GM18861 (cell line): ENCODE measurements around the gene SOD2.
"Not testable (repeated sequence)": the region's sequence is repeated elsewhere in the genome, so short reads cannot be mapped to it uniquely, and the experiment has no call there.

Experiments used
- ATAC-seq: cut with Tn5 transposase; IDR thresholded peaks from one replicate; pipeline ENCODE4 v1.9.1; 2021; ENCODE audit not compliant: unreplicated experiment

The SOD2 gene

DNA sequence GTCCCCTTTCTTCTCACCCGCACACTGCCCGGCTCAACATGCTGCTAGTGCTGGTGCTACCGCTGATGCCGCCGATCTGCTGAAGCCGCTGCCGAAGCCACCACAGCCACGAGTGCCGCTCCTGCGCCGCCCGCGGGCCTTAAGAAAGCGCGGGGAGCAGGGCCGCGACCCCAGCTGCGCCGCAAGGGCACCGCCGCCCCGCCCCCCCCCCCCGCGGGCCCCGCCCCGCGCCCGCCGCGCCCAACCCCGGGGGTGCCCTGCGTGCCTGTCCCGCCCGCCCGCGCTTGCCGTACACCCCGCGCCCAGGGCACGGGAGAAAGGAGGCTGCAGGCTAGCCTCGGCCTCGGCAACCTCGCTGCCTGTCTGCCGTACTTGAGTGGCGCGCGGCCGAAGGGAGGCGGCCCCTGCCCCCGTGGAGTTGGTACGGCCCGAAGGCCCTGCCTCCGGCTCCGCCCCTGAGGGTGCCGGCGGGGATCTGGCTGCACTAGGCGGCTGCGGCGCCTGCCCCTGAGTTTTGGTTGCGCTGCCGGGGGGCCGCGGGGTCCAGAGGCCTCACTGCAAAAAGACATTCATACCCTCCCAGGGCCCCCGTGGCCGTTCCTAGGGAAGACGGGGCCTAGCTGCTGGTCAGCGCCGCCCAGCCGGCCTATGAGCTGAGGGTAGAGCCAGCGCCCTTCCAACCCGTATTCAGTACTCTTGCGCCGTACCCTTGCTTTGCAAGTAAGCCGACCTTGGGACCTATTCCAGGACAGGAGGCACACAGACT, at the start of gene SOD2:
Gene SOD2, minus strand, starts transcription at position 114 of the 766 bp plus-strand sequence. Its CDS starts 74 bp downstream, at position 40.
- ATAC-seq: peak; percentile 75

DNA sequence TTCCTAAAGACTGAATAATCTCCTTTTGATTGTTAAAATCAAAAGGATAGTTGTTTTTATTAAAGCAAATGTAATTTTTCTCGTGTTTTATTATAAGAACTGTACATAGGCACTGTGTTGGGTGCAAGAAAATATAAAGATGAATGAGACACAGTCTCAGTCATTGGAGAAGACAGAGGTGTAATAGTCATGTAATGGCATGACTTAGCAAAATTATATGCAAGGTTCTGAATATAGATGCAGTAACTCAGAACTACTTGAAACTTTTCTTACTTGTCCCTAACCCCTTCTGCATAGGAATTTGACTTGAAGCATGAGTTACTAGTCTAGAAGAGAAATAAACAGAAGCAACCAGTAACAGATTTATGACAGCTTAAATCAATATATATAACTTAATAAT, 49.1 kb upstream of the SOD2 start:
- ATAC-seq: no peak

DNA sequence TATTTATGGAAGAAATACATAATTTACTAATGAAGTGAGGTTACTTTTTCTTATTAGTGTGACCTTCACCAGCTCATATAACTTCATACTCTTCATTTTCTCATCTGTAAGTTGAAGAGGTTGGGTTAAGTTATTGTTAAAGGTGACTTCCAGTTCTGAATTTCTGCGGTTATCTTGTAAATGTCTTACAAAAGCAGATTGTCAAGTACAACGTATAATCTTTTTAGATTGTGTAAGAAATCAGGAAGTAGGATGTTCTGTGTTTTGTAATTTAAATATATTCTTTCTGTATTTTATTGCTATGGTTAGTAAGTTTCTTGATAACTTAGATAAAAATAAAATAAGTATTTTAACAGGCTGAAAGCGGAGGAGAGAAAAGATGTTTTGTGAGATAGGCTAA, 46.3 kb upstream of the SOD2 start:
- no peak for ATAC-seq

- no peak for ATAC-seq
These were observed 43.9 kb upstream of the SOD2 start for GRCh38 chr6:159736908-159737307.

DNA sequence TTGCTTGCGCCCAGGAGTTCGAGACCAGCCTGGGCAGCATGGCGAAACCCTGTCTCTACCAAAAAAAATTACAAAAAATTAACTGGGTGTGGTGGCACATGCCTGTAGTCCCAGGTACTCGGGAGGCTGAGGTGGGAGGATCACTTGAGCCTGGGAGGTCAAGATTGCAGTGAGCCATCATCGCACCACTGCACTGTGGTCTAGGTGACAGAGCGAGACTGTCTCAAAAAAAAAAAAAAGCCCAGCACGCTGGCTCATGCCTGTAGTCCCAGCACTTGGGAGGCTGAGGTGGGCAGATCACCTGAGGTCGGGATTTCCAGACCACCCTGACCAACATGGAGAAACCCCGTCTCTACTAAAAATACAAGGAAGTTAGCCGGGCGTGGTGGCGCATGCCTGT, 40.4 kb upstream of the SOD2 start:
- ATAC-seq: not testable (repeated sequence)

DNA sequence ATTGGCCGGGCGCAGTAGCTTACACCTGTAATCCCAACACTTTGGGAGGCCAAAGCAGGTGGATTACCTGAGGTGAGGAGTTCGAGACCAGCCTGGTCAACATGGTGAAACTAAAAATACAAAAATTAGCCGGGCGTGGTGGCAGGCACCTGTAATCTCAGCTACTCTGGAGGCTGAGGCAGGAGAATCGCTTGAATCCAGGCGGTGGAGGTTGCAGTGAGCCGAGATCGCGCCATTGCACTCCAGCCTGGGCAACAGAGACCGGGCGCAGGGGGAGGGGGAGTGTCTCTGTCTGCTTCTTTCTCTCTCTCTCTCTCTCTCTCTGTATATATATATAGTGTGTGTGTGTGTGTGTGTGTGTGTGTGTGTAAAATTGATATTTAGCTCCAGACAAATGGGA, 39.5 kb upstream of the SOD2 start:
- not testable (repeated sequence) for ATAC-seq

DNA sequence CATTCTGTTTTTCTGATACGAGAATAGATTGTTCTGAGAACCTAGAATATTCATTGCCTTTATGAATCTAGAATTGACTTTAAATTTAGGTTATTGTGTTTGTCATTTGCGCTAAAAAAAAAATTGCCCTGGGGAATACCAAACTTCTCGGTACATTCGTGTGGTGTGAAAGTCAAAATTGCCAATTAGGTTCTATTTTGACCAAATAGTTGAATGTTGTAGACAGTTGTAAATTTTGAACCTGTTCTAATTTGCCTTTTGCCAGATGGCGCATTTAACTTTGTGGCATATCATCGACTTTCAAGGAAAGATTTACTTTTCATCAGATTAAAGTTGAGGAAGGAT, 37.3 kb upstream of the SOD2 start:
- ATAC-seq: no peak

- ATAC-seq: peak; percentile 25
These were observed 36.7 kb upstream of the SOD2 start for GRCh38 chr6:159729598-159730331.

DNA sequence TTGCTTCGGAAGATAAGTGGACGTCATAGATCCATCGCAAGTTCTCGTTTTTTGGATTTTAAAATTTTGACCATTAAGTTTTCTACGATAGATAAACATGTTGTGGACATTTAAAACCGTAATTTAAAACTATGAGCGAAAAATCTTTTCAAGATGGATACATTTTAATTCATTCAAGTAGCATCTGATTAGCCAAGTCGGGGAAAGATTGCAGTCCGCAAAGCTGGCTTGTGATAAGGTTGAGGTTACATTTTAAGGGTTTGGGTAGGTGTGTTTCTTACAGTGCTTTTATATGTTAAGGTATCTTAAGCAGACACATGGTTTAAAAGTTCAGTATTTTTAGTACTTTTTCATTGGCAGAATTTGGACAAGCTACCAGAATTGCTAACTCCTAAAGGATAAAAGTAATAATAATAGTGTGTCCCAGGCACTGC, 35.5 kb upstream of the SOD2 start:
- no peak for ATAC-seq

DNA sequence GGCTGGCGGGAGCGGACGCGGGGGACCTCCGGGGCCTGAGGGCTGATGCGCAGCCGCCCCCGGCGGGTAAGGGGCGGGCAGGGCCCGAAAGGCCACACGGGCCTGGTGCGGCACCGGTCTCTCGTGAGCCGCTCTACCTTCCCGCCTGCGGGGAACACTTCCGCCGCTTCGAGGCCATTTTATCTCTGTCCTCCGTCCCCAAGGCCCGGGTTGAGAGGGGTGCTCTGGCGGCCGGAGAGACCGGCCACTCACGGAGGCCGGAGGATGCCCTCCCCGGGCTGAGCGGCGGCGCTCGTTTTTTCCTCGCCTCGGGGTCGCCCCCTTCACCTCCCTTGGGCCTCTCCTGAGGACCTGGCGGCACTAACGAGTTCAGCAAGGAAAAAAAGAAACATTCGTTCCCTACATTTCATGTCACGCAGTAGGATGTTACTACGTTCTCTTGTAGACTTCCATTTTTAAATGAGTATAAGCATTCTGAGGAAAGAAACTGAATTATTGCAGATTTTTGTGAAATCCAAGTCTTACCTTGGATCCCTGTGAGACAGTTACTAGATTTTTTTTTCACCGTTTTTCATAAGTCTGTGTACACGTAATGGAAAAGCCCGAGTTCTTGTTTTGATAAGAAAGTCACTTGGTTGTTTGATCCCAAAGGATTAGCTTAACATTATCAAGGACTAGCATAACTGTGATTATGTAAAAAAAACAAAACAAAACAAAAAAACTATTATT, 34.8 kb upstream of the SOD2 start:
- ATAC-seq: peak; percentile 23

DNA sequence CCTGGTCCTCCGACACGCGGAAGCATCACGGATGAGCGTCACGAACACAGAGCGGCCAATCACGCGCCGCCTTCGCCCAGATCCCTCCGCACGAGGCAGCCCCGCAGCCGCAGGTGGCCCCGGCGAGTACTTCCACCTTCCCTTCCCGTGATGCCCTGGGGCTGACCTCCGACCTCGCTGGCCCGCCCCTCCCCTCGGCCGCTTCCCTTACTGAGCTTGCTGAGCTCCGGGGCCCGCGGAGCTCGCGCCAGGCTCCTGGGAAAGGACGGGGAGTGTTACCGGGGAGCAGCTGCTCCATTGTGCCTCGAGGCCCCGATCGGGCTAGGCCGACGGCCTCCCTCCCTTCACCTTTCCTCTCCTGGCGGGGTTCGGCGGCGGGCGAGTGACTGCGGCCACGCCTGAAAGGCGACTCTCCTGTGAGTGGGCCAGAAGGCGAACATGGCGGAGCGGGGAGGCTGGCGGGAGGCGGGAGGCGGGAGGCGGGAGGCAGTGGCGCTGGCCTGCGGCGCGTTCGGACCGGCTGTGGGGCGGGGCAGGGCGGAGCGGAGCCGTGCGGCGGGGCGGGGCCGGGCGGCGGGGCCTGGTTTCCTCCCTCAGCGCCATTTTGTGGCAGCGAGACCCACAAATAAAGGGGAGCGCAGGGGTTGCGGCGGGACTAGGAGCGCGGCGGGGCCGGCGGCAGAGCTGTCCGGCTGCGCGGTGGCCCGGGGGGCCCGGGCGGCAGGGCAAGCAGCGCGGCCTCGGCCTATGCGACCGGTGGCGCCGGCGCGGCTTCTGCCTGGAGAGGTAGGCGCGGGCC, 34.1 kb upstream of the SOD2 start, which contains the start of gene WTAP:
Gene WTAP, plus strand, starts transcription at position 589 of the 799 bp plus-strand sequence. CDS start 8,760 bp downstream, outside the sequence.
- ATAC-seq: peak; percentile 60

GRCh38 chr6:159726255-159726917, 33.3 kb upstream of the SOD2 start:
- ATAC-seq: no peak

- ATAC-seq: not testable (repeated sequence)
These were observed 32.2 kb upstream of the SOD2 start for GRCh38 chr6:159725208-159725607.

DNA sequence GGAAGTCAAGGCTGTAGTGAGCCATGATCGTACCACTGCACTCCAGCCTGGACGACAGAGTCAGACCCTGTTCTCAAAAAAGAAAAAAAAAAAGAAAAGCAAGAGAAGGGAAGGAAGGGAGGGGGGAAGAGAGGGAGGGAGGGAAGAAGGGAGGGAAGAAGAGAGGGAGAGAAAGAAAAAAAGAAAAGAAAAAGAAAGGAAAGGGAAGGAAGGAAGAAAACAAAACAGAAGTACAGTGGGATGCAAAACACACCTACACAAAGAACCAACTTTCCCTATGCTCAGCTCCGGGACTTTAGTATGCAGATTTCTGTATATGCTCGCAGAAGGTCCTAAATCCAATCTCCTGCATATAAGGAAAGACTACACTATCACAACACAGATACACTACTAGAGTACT, 31.7 kb upstream of the SOD2 start:
- no peak for ATAC-seq

DNA sequence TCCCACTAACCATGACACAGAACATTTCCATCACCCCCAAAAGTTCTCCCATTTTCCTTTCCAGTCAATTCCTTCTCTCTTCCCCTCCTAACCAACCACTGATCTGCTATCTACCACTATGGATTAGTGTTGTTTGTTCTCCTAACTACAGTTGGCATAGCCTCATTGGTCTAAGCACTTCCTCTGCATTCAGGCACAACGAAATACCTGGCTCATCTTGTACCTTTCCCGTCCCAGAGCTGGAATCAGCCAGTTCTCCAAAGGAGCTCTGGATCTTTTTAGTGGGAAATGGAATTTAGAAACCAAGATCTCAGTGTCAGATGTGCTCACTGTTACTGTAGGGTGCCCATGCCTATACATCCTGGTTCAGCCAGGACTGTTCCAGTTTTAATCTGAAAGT, 30.2 kb upstream of the SOD2 start:
- ATAC-seq: no peak

DNA sequence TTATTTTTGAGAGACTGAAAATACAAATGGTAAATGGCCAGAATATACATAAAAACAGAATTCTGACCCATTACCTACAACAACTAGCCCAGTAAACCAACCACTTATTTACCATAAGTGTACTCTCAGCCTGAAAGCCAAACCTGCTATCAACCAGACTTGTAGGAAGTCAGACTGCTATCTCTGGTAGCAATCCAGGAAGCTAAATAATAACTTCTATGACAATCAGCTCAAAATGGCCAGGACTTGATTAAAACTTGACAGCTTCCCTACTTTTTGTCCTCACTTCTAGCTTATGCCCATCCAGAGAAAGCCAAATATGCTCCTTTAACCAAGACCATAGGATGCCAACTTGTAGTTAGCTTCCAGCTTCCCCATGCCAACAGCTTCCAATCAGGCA, 29.6 kb upstream of the SOD2 start:
- ATAC-seq: no peak

GRCh38 chr6:159721981-159722380, 28.9 kb upstream of the SOD2 start:
- not testable (repeated sequence) for ATAC-seq

GRCh38 chr6:159720708-159721107, 27.7 kb upstream of the SOD2 start:
- ATAC-seq: no peak

DNA sequence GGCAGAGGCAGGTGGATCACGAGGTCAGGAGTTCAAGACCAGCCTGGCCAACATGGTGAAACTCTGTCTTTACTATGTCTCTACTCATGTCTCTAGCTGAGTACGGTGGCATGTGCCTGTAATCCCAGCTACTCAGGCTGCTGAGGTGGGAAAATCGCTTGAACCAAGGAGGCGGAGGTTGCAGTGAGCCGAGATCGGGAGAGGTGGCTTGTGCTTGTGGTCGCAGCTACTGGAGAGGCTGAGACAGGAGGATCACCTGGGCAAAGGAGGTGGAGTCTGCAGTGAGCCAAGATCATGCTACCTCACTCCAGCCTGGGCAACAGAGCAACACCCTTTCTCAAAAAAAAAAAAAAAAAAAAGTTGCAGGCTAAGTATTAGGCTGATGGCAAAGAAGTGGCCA, 26.2 kb upstream of the SOD2 start:
- ATAC-seq: no peak

- no peak for ATAC-seq
These were observed 25.6 kb upstream of the SOD2 start for GRCh38 chr6:159718634-159719033.
